Measurements from ENCODE around the gene KCNIP1. TPM values are rescaled to one million over a fixed set of nuclear protein-coding genes. Genes with fewer than 3 reads are reported as not detected.

KCNIP1 gene
- polyA plus RNA-seq, 1 donor (not counting 4 experiments of a cell fraction or from before 2014, with no cell fraction given): not detected

GRCh38 chr5:170655920-170656319, 152.1 kb downstream of the KCNIP1 start:
- Histone ChIP-seq H3K9ac (ENCODE audit: control insufficient read depth, extremely low read depth, insufficient read depth, low read length) (no peak overlapping the region), H3K4me2 (ENCODE audit: control insufficient read depth, extremely low read depth, insufficient read depth, low read depth, low read length) (no peak overlapping the region), H3K4me3 (ENCODE audit: control insufficient read depth in 2 of 3, extremely low read depth in 1 of 3, insufficient read depth in 2 of 3, low read depth in 1 of 3, low read length in 3 of 3) (no peak overlapping the region), H4K20me1 (ENCODE audit: control insufficient read depth, extremely low read depth, insufficient read depth, low read length) (no peaks in the 10 kb centered on the region), H2AFZ (ENCODE audit: control insufficient read depth, low read length) (no peak overlapping the region), H3K9me1 (ENCODE audit: control insufficient read depth, extremely low read depth, insufficient read depth, low read length) (no peaks in the 10 kb centered on the region), H3K9me3 (ENCODE audit: control insufficient read depth, low read depth, low read length) (no peaks in the 10 kb centered on the region), H3K36me3 (ENCODE audit: control insufficient read depth in 2 of 2, extremely low read depth in 1 of 2, insufficient read depth in 2 of 2, low read length in 2 of 2) (no peaks in the 10 kb centered on the region), H3K27me3 (ENCODE audit: control insufficient read depth, extremely low read depth, insufficient read depth, low read length) (no peaks in the 10 kb centered on the region), H3K4me1 (ENCODE audit: control insufficient read depth, extremely low read depth, insufficient read depth, low read length) (no peaks in the 10 kb centered on the region), H3K79me2 (ENCODE audit: control insufficient read depth, insufficient read depth, low read length) (no peaks in the 10 kb centered on the region), H3K27ac (ENCODE audit: control insufficient read depth, insufficient read depth, low read length) (no peak overlapping the region)
- TF ChIP-seq EZH2 (IDR thresholded peaks at IDR 0.05; ENCODE audit: low read length): no peak
- dilution Hi-C loops (cut with MboI; ENCODE audit: extremely low pct_ligation_motif_present, low sequenced_read_pairs): no loop called here
- FAIRE-seq (no peak), DNase-seq (ENCODE audit: low read depth, low spot score) (no peak)

DNA sequence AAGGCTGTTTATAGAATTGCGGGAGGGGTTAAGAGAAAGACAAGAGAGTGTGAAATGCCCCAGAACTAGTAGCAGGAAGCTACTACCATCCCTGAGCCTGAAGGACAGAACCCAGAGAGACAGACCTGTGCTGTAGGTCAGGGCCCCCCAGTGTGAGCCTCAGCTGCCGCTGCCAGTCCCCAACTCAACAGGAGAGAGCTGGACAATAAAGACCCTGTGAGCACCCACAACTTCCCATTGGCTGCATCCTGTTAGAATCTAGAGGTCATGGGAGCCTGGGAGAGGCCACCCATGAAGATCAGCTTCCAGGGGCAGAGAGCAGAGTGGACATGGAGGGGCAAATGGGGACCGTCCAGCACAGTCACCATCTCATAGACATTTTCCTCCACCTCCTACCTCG, 152.5 kb downstream of the KCNIP1 start:
- no peaks in the 10 kb centered on the region for H3K27me3 ChIP-seq (ENCODE audit: control insufficient read depth, extremely low read depth, insufficient read depth, low read length)
- no peak overlapping the region for H3K4me2 ChIP-seq (ENCODE audit: control insufficient read depth, extremely low read depth, insufficient read depth, low read depth, low read length)
- no peaks in the 10 kb centered on the region for H3K79me2 ChIP-seq (ENCODE audit: control insufficient read depth, insufficient read depth, low read length)
- dilution Hi-C loops (cut with MboI; ENCODE audit: extremely low pct_ligation_motif_present, low sequenced_read_pairs): no loop called here
- H3K9ac ChIP-seq (ENCODE audit: control insufficient read depth, extremely low read depth, insufficient read depth, low read length): no peak overlapping the region
- no peaks in the 10 kb centered on the region for H3K9me1 ChIP-seq (ENCODE audit: control insufficient read depth, extremely low read depth, insufficient read depth, low read length)
- DNase-seq (ENCODE audit: low read depth, low spot score) (no peak), FAIRE-seq (no peak)
- no peak overlapping the region for H3K4me3 ChIP-seq (ENCODE audit: control insufficient read depth in 2 of 3, extremely low read depth in 1 of 3, insufficient read depth in 2 of 3, low read depth in 1 of 3, low read length in 3 of 3)
- no peaks in the 10 kb centered on the region for H3K4me1 ChIP-seq (ENCODE audit: control insufficient read depth, extremely low read depth, insufficient read depth, low read length)
- TF ChIP-seq EZH2 (IDR thresholded peaks at IDR 0.05; ENCODE audit: low read length): no peak
- TF ChIP-seq, protein P1, sequence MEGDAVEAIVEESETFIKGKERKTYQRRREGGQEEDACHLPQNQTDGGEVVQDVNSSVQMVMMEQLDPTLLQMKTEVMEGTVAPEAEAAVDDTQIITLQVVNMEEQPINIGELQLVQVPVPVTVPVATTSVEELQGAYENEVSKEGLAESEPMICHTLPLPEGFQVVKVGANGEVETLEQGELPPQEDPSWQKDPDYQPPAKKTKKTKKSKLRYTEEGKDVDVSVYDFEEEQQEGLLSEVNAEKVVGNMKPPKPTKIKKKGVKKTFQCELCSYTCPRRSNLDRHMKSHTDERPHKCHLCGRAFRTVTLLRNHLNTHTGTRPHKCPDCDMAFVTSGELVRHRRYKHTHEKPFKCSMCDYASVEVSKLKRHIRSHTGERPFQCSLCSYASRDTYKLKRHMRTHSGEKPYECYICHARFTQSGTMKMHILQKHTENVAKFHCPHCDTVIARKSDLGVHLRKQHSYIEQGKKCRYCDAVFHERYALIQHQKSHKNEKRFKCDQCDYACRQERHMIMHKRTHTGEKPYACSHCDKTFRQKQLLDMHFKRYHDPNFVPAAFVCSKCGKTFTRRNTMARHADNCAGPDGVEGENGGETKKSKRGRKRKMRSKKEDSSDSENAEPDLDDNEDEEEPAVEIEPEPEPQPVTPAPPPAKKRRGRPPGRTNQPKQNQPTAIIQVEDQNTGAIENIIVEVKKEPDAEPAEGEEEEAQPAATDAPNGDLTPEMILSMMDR (optimal IDR thresholded peaks at IDR 0.05 in 1 of 3, IDR thresholded peaks at IDR 0.05 in 1 of 3, conservative IDR thresholded peaks at IDR 0.05 in 1 of 3; ENCODE audit: extremely low read depth in 1 of 3, insufficient read depth in 2 of 3, low read length in 3 of 3): no peak
- no peaks in the 10 kb centered on the region for H3K36me3 ChIP-seq (ENCODE audit: control insufficient read depth in 2 of 2, extremely low read depth in 1 of 2, insufficient read depth in 2 of 2, low read length in 2 of 2)
- H4K20me1 ChIP-seq (ENCODE audit: control insufficient read depth, extremely low read depth, insufficient read depth, low read length): no peaks in the 10 kb centered on the region
- no peaks in the 10 kb centered on the region for H3K9me3 ChIP-seq (ENCODE audit: control insufficient read depth, low read depth, low read length)
- H3K27ac ChIP-seq (ENCODE audit: control insufficient read depth, insufficient read depth, low read length): no peak overlapping the region
- no peak overlapping the region for H2AFZ ChIP-seq (ENCODE audit: control insufficient read depth, low read length)

DNA sequence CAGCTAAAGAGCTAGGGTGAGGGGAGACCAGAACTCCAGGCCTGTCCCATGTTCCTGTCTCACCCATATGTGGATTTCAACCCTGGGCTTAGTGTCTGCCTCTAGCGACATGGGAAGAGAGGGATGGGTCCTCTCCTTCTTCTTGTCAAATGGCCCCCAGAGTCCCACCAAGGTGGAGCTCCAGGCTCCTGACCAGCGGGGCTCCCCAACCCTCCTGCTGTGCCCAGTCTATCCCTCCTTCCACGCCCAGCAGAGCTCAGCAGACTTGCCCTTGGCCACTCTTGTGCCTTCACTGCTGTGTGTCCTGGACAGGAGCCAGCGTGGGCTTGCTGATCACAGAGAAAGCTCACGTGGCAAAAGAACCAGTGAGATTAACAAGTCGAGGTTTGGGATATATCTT, 156.7 kb downstream of the KCNIP1 start:
- Histone ChIP-seq H2AFZ (ENCODE audit: control insufficient read depth, low read length) (no peak overlapping the region), H3K36me3 (ENCODE audit: control insufficient read depth in 2 of 2, extremely low read depth in 1 of 2, insufficient read depth in 2 of 2, low read length in 2 of 2) (no peaks in the 10 kb centered on the region), H3K4me3 (ENCODE audit: control insufficient read depth in 2 of 3, extremely low read depth in 1 of 3, insufficient read depth in 2 of 3, low read depth in 1 of 3, low read length in 3 of 3) (no peak overlapping the region), H3K9me3 (ENCODE audit: control insufficient read depth, low read depth, low read length) (no peaks in the 10 kb centered on the region), H4K20me1 (ENCODE audit: control insufficient read depth, extremely low read depth, insufficient read depth, low read length) (no peaks in the 10 kb centered on the region), H3K27ac (ENCODE audit: control insufficient read depth, insufficient read depth, low read length) (no peak overlapping the region), H3K4me1 (ENCODE audit: control insufficient read depth, extremely low read depth, insufficient read depth, low read length) (no peaks in the 10 kb centered on the region), H3K4me2 (ENCODE audit: control insufficient read depth, extremely low read depth, insufficient read depth, low read depth, low read length) (no peak overlapping the region), H3K79me2 (ENCODE audit: control insufficient read depth, insufficient read depth, low read length) (no peaks in the 10 kb centered on the region), H3K9me1 (ENCODE audit: control insufficient read depth, extremely low read depth, insufficient read depth, low read length) (no peaks in the 10 kb centered on the region), H3K9ac (ENCODE audit: control insufficient read depth, extremely low read depth, insufficient read depth, low read length) (no peak overlapping the region), H3K27me3 (ENCODE audit: control insufficient read depth, extremely low read depth, insufficient read depth, low read length) (no peaks in the 10 kb centered on the region)
- no peak for TF ChIP-seq EZH2 (IDR thresholded peaks at IDR 0.05; ENCODE audit: low read length)
- TF ChIP-seq, protein P1 (optimal IDR thresholded peaks at IDR 0.05 in 1 of 3, IDR thresholded peaks at IDR 0.05 in 1 of 3, conservative IDR thresholded peaks at IDR 0.05 in 1 of 3; ENCODE audit: extremely low read depth in 1 of 3, insufficient read depth in 2 of 3, low read length in 3 of 3): no peak
- no peak for DNase-seq (ENCODE audit: low read depth, low spot score)
- dilution Hi-C loops (cut with MboI; ENCODE audit: extremely low pct_ligation_motif_present, low sequenced_read_pairs): no loop called here
- FAIRE-seq: no peak

All from keratinocyte (primary cell).